NCI-H128 (cell line): ENCODE measurements around the gene IFNA16.
"Not testable (repeated sequence)": the region's sequence is repeated elsewhere in the genome, so short reads cannot be mapped to it uniquely, and the experiment has no call there.

Experiments
- DNase-seq: peaks from one replicate; lab custom pipeline; 2025; ENCODE audit not compliant: unreplicated experiment; lab: John Stamatoyannopoulos, UW

The IFNA16 gene

DNA sequence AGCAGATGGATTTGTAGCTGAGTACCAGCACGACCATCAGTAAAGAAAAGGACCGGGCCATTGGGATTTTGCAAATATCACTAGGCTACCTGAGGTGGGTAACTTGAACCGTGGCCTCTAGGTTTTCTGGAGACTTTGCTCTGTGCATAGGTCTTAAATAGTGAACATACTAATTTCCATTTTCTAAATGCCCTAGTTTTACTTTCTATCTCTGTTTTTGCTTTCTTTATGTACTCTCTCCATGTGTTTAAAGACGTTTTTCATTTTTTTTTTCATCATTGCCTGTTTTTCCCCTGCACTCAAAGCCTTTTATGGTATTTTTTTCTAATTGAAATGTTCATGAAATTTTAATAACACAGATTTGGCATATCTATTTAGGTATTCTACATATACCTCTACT, 15.0 kb downstream of the IFNA16 start, which contains the start of gene IFNA7:
Gene IFNA7 (minus strand): TSS at position 101 of the 400 bp plus-strand sequence. CDS start 40 bp downstream, at position 61.
- not testable (repeated sequence) for DNase-seq

DNA sequence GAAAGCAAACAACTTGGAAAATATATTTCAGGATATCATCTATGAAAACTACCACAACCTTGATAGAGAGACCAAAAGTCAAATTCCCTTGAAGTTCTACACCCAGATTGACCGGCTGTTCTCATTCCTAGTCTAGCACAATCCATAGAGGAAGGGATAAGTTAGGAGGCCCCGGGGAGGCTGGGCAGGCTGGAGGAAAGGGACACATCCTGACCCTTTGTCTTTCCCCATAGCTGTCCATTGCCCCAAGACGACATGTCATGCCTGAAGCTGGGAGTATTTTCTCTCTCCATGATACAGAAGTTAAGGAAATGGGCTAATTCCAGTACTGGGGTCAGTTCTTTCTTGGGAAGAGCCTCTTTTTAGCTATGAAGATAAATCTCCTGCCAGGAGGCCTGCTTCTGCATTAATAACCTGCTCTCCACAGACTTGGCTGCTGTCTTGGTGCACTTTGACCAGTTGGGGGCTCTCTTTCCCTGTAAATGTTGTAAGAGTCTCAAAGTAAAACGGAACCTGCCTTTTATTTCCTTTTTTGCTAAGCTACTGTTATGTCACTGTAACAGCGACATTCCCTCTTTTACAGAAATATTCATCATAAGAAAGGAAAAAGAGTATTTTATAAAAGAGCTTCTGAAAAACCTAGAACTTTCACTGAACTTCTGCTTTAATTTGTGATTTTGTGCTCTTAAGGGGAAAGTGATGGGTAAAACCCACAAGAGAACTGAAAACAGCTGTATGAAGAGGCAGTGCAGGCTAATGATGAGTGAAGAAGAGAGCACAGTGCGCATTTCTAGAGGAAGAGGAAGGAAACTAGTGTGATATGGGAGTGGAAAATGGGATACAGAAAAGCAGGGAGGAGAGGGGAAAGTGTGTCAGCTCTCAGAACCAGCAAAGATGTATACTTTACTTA, 22.0 kb downstream of the IFNA16 start:
- DNase-seq = not testable (repeated sequence)

DNA sequence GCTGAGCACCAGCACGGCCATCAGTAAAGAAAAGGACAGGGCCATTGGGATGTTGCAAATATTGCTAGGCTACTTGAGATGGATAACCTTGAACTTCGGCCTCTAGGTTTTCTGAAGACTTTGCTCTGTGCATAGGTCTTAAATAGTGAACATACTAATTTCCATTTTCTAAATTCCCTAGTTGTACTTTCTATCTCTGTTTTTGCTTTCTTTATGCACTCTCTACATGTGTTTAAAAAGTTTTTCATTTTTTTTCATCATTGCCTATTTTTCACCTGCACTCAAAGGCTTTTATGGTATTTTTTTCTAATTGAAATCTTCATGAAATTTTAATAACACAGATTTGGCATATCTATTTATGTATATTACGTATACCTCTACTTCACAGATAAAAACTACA, 29.6 kb downstream of the IFNA16 start, which contains the start of gene IFNA4:
Gene IFNA4 (minus strand): TSS at position 101 of the 400 bp plus-strand sequence. CDS start 56 bp downstream, at position 45.
- DNase-seq = not testable (repeated sequence)

DNA sequence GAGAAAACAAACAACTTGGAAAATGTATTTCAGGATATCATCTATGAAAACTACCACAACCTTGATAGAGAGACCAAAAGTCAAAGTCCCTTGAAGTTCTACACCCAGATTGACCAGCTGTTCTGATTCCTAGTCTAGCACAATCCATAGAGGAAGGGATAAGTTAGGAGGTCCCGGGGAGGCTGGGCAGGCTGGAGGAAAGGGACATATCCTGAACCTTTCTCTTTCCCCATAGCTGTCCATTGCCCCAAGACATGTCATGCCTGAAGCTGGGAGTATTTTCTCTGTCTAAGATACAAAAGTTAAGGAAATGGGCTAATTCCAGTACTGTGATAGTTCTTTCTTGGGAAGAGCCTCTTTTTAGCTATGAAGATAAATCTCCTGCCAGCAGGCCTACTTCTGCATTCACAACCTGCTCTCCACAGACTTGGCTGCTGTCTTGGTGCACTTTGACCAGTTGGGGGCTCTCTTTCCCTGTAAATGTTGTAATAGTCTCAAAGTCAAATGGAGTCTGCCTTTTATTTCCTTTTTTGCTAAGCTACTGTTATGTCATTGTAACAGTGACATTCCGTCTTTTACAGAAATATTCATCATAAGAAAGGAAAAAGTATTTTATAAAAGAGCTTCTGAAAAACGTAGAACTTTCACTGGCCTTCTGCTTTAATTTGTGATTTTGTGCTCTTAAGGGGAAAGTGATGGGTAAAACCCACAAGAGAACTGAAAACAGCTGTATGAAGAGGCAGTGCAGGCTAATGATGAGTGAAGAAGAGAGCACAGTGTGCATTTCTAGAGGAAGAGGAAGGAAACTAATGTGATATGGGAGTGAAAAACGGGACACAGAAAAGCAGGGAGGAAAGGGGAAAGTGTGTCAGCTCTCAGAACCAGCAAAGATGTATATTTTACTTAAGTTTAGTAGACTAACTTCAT, 34.0 kb downstream of the IFNA16 start:
- DNase-seq = not testable (repeated sequence)

- DNase-seq = no peak
These were observed 42.4 kb downstream of the IFNA16 start for GRCh38 chr9:21174671-21175070.

GRCh38 chr9:21172156-21172555, 45.0 kb downstream of the IFNA16 start:
- no peak for DNase-seq

GRCh38 chr9:21171351-21171750, 45.8 kb downstream of the IFNA16 start:
- DNase-seq = no peak

DNA sequence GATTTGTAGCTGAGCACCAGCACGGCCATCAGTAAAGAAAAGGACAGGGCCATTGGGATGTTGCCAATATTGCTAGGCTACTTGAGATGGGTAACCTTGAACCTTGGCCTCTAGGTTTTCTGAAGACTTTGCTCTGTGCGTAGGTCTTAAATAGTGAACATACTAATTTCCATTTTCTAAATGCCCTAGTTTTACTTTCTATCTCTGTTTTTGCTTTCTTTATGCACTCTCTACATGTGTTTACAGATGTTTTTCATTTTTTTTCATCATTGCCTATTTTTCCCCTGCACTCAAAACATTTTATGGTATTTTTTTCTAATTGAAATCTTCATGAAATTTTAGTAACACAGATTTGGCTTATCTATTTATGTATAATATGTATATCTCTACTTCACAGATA, 50.6 kb downstream of the IFNA16 start, which contains the start of gene IFNA21:
Gene IFNA21 (minus strand): TSS at position 101 of the 400 bp plus-strand sequence. CDS start 48 bp downstream, at position 53.
- not testable (repeated sequence) for DNase-seq
